Ovary (tissue), 9 donors: Measurements from ENCODE around the gene KEAP1. TPM values are rescaled to one million over a fixed set of nuclear protein-coding genes. Genes with fewer than 3 reads are reported as not detected.

Experiments
- DNase-seq, 5 donors: peaks; one replicate each; pipeline ENCODE4 v3.0.0-alpha.2; 2019 to 2020
- H3K27ac ChIP-seq, 2 donors: fragments of 200-600 bp; one replicate each; pipeline versions ENCODE4 v1.5.1 to v1.8.0; 2019 to 2022
- H3K27me3 ChIP-seq: fragments of 200-600 bp; one replicate; pipeline ENCODE4 v1.8.0; 2022
- H3K36me3 ChIP-seq: fragments of 200-600 bp; sonication (generic); one replicate; pipeline ENCODE4 v1.5.1; 2019
- H3K4me1 ChIP-seq: one replicate; pipeline ENCODE4 v1.8.1; 2013; ENCODE audit warnings: mild to moderate bottlenecking, moderate library complexity; ENCODE audit not compliant: insufficient read depth
- H3K4me3 ChIP-seq: fragments of 200-600 bp; sonication (generic); one replicate; pipeline ENCODE4 v1.5.1; 2017
- H3K9me3 ChIP-seq, 2 donors: fragments of 200-600 bp in 1 of 2; sonication (generic) in 1 of 2; one replicate each; pipeline versions ENCODE4 v1.5.1 to v1.8.1; 2013 to 2019; ENCODE audit warnings: mild to moderate bottlenecking in 1 of 2, moderate library complexity in 1 of 2
- CTCF ChIP-seq, 3 donors: fragments of 450-650 bp in 2 of 3; fragments of 200-600 bp in 1 of 3; IDR thresholded peaks; one replicate each; pipeline versions ENCODE4 v1.5.1 to v1.8.0; 2016 to 2022; ENCODE audit warnings: antibody characterized with exemption in 3 of 3, mild to moderate bottlenecking in 1 of 3
- EP300 ChIP-seq: sonication (generic); formaldehyde crosslinking; IDR thresholded peaks from one replicate; pipeline ENCODE4 v1.6.1; 2017; ENCODE audit warnings: antibody characterized with exemption
- POLR2A ChIP-seq: fragments of 450-650 bp; IDR thresholded peaks from one replicate; pipeline ENCODE4 v1.6.1; 2017; ENCODE audit warnings: antibody characterized with exemption, mild to moderate bottlenecking, moderate library complexity
- WGBS, 3 donors: extraction: QIAGEN DNeasy Blood & Tissue Kit in 1 of 3; methylation state at CpG; one replicate each; pipeline versions ENCODE4 v1.1.5 to v1.1.7; 2013 to 2017; 5-methylcytosine and 5-hydroxymethylcytosine counted together
- intact Hi-C, 4 donors: fragments of 100-400 bp; cut with DNase I; formaldehyde crosslinking; loops; one replicate each; pipeline versions ENCODE4 v1.11.0 to v1.15.1; 2022 to 2023
- polyA plus RNA-seq, 2 donors: library from polyadenylated mRNA; stranded (reverse); fragments of 200-250 nt in 1 of 2; fragments of 350-450 nt in 1 of 2; fragmentation: Illumina TruSeq in 1 of 2; extraction: RNeasy Lipid Tissue Mini Kit (QIAGEN cat#74804) in 1 of 2; gene quantifications; one replicate each; pipeline ENCODE4 v1.2.3, GENCODE V29; 2013 to 2014
- total RNA-seq, 7 donors: library from RNA; depleted of rRNA in 2 of 7; stranded (reverse); fragments of >200 nt in 2 of 7; fragmentation: NEBNext Ultra II Directional in 3 of 7; extraction: Animal tissue kit (Norgen Biotek cat#: 25700) in 3 of 7; gene quantifications; one replicate each; pipeline versions ENCODE4 v1.1.0 to v1.2.4, GENCODE V29; 2016 to 2023
- donor health status: DM: no; HTN: no; CAD: no; lungs with moderate emphysema.
- donor health status: DM: no; HTN: no; CAD: no.
- donor health status: Bipolar disorder and iron deficiency.
- donor health status: DM: yes; HTN: yes; CAD: no.
- donor health status: DM: no; HTN: no; CAD: no.
- donor health status: DM: yes; HTN: yes; CAD: no.

Gene KEAP1
- total and polyA plus RNA-seq, 9 donors: 29.6 to 61.7 (median 42.2) TPM

GRCh38 chr19:10538204-10538983, 35.2 kb upstream of the KEAP1 start:
- intact Hi-C loops: no loop called here
- 76 to 78% (median 77%) methylated on average over 20 of the region's 20 CpGs for WGBS, 3 donors
- TF ChIP-seq POLR2A (no peak), EP300 (no peak), CTCF (IDR thresholded peaks at IDR 0.05) (no peak)
- Histone ChIP-seq H3K4me3 (no peak overlapping the region), H3K4me1 (peaks cover 1% of the 10 kb centered on the region), H3K36me3 (no peaks in the 10 kb centered on the region), H3K27me3 (no peaks in the 10 kb centered on the region), H3K9me3 (no peaks in the 10 kb centered on the region), H3K27ac (no peak overlapping the region)
- no peak for DNase-seq

- Histone ChIP-seq H3K4me3 (no peak overlapping the region), H3K4me1 (no peaks in the 10 kb centered on the region), H3K27me3 (no peaks in the 10 kb centered on the region), H3K36me3 (no peaks in the 10 kb centered on the region), H3K9me3 (no peaks in the 10 kb centered on the region), H3K27ac (no peak overlapping the region)
- no peak for TF ChIP-seq POLR2A
- no peak for TF ChIP-seq CTCF (IDR thresholded peaks at IDR 0.05)
- TF ChIP-seq EP300: no peak
- intact Hi-C loops: no loop called here
- no peak for DNase-seq
- WGBS, 3 donors: 46 to 61% (median 53%) methylated on average over 11 of the region's 11 CpGs
Observed at GRCh38 chr19:10537668-10538067, 34.5 kb upstream of the KEAP1 start.

- intact Hi-C loops: no loop called here
- H3K4me1 ChIP-seq: no peaks in the 10 kb centered on the region
- H3K9me3 ChIP-seq: no peaks in the 10 kb centered on the region
- DNase-seq: no peak
- no peaks in the 10 kb centered on the region for H3K36me3 ChIP-seq
- no peak for TF ChIP-seq POLR2A
- TF ChIP-seq CTCF (IDR thresholded peaks at IDR 0.05): no peak
- no peak for TF ChIP-seq EP300
- no peak overlapping the region for H3K27ac ChIP-seq
- 66 to 74% (median 66%) methylated on average over 6 of the region's 6 CpGs for WGBS, 3 donors
- no peak overlapping the region for H3K4me3 ChIP-seq
- no peaks in the 10 kb centered on the region for H3K27me3 ChIP-seq
Observed at GRCh38 chr19:10535613-10536012, 32.5 kb upstream of the KEAP1 start.

- no peaks in the 10 kb centered on the region for H3K4me1 ChIP-seq
- no peaks in the 10 kb centered on the region for H3K36me3 ChIP-seq
- TF ChIP-seq POLR2A: no peak
- TF ChIP-seq CTCF (IDR thresholded peaks at IDR 0.05): no peak
- no peak for TF ChIP-seq EP300
- H3K9me3 ChIP-seq: no peaks in the 10 kb centered on the region
- H3K27me3 ChIP-seq: no peaks in the 10 kb centered on the region
- H3K27ac ChIP-seq: no peak overlapping the region
- no peak overlapping the region for H3K4me3 ChIP-seq
- WGBS, 3 donors: 53 to 63% (median 55%) methylated on average over 10 of the region's 10 CpGs
- intact Hi-C loops: no loop called here
- no peak for DNase-seq
Observed at GRCh38 chr19:10533646-10534386, 30.7 kb upstream of the KEAP1 start.
